Liver (tissue), 9 donors: Measurements from ENCODE around the gene FEM1C. TPM values are rescaled to one million over a fixed set of nuclear protein-coding genes. Genes with fewer than 3 reads are reported as not detected.

Source experiments
- DNase-seq: peaks from one replicate; pipeline ENCODE4 v3.0.0-alpha.2; 2017; ENCODE audit warnings: low spot score
- H3K27ac ChIP-seq, 2 donors: one replicate each; pipeline ENCODE4 v1.7.0; 2013; ENCODE audit warnings: inconsistent platforms in 2 of 2, low read length in 2 of 2, control low read depth in 1 of 2, low read depth in 1 of 2, mild to moderate bottlenecking in 1 of 2
- H3K27me3 ChIP-seq, 4 donors: one replicate each; pipeline versions ENCODE4 v1.6.1 to v1.7.0; 2013; ENCODE audit warnings: low read length in 3 of 4, inconsistent platforms in 1 of 4, mild to moderate bottlenecking in 1 of 4, moderate library complexity in 1 of 4; ENCODE audit not compliant: control insufficient read depth in 4 of 4, insufficient read depth in 4 of 4
- H3K36me3 ChIP-seq, 4 donors: one replicate each; pipeline versions ENCODE4 v1.6.1 to v1.7.0; 2013; ENCODE audit warnings: low read length in 3 of 4, mild to moderate bottlenecking in 3 of 4, low read depth in 1 of 4, moderate library complexity in 1 of 4; ENCODE audit not compliant: control insufficient read depth in 4 of 4, insufficient read depth in 3 of 4
- H3K4me1 ChIP-seq, 4 donors: one replicate each; pipeline versions ENCODE4 v1.6.1 to v1.7.0; 2013; ENCODE audit warnings: low read length in 3 of 4, mild to moderate bottlenecking in 3 of 4, moderate library complexity in 1 of 4; ENCODE audit not compliant: control insufficient read depth in 4 of 4, insufficient read depth in 4 of 4
- H3K4me3 ChIP-seq, 3 donors: one replicate each; pipeline versions ENCODE4 v1.6.1 to v1.7.0; 2013; ENCODE audit warnings: low read length in 3 of 3, control low read depth in 1 of 3, low read depth in 1 of 3, mild to moderate bottlenecking in 1 of 3
- H3K9ac ChIP-seq, 2 donors: one replicate each; pipeline ENCODE4 v1.7.0; 2013; ENCODE audit warnings: low read length in 2 of 2, mild to moderate bottlenecking in 2 of 2, moderate library complexity in 2 of 2, control low read depth in 1 of 2, low read depth in 1 of 2
- H3K9me3 ChIP-seq, 4 donors: one replicate each; pipeline versions ENCODE4 v1.6.1 to v1.7.0; 2013; ENCODE audit warnings: low read length in 3 of 4; ENCODE audit not compliant: control insufficient read depth in 4 of 4
- ATF3 ChIP-seq: IDR thresholded peaks from 2 replicates; pipeline ENCODE4 v1.6.1; 2016; ENCODE audit warnings: antibody characterized with exemption
- CTCF ChIP-seq: fragments of 150-350 bp; IDR thresholded peaks from 2 replicates; pipeline ENCODE4 v1.5.1; 2017; ENCODE audit warnings: improper control_type of control experiment, low read depth, low read length; ENCODE audit not compliant: missing input control
- EGR1 ChIP-seq, 2 donors: IDR thresholded peaks; 2 replicates each; pipeline ENCODE4 v1.6.1; 2016 to 2018; ENCODE audit warnings: antibody characterized with exemption in 2 of 2, low read depth in 2 of 2
- FOXA1 ChIP-seq: IDR thresholded peaks from 2 replicates; pipeline ENCODE4 v1.6.1; 2016; ENCODE audit warnings: antibody characterized with exemption
- FOXA2 ChIP-seq: IDR thresholded peaks from 2 replicates; pipeline ENCODE4 v1.6.1; 2016; ENCODE audit warnings: antibody characterized with exemption
- GABPA ChIP-seq, 2 donors: IDR thresholded peaks in 1 of 2; conservative IDR thresholded peaks in 1 of 2; 2 replicates each; pipeline ENCODE4 v1.6.1; 2016; ENCODE audit warnings: antibody characterized with exemption in 2 of 2, mild to moderate bottlenecking in 1 of 2, moderate library complexity in 1 of 2
- HNF4A ChIP-seq, 2 donors: conservative IDR thresholded peaks; 2 replicates each; pipeline ENCODE4 v1.6.1; 2016; ENCODE audit warnings: antibody characterized with exemption in 2 of 2, mild to moderate bottlenecking in 2 of 2
- HNF4G ChIP-seq: IDR thresholded peaks from 2 replicates; pipeline ENCODE4 v1.6.1; 2016; ENCODE audit warnings: antibody characterized with exemption
- JUND ChIP-seq, 2 donors: IDR thresholded peaks; 2 replicates each; pipeline ENCODE4 v1.6.1; 2016; ENCODE audit warnings: antibody characterized with exemption in 2 of 2
- MAX ChIP-seq: IDR thresholded peaks from 2 replicates; pipeline ENCODE4 v1.6.1; 2016; ENCODE audit warnings: antibody characterized with exemption
- NR2F2 ChIP-seq: IDR thresholded peaks from 2 replicates; pipeline ENCODE4 v1.6.1; 2016; ENCODE audit warnings: antibody characterized with exemption
- RAD21 ChIP-seq, 2 donors: IDR thresholded peaks; 2 replicates each; pipeline ENCODE4 v1.6.1; 2016; ENCODE audit warnings: antibody characterized with exemption in 2 of 2, mild to moderate bottlenecking in 2 of 2
- REST ChIP-seq: IDR thresholded peaks from 2 replicates; pipeline ENCODE4 v1.6.1; 2016; ENCODE audit warnings: antibody characterized with exemption, mild to moderate bottlenecking
- RXRA ChIP-seq, 2 donors: IDR thresholded peaks; 2 replicates each; pipeline ENCODE4 v1.6.1; 2017 to 2018; ENCODE audit warnings: antibody characterized with exemption in 2 of 2, mild to moderate bottlenecking in 1 of 2
- SP1 ChIP-seq: IDR thresholded peaks from 2 replicates; pipeline ENCODE4 v1.6.1; 2018; ENCODE audit warnings: antibody characterized with exemption, mild to moderate bottlenecking
- TAF1 ChIP-seq: conservative IDR thresholded peaks from 2 replicates; pipeline ENCODE4 v1.6.1; 2016; ENCODE audit warnings: antibody characterized with exemption, mild to moderate bottlenecking
- YY1 ChIP-seq: IDR thresholded peaks from 2 replicates; pipeline ENCODE4 v1.6.1; 2016; ENCODE audit warnings: antibody characterized with exemption, mild to moderate bottlenecking
- ZBTB33 ChIP-seq: IDR thresholded peaks from 2 replicates; pipeline ENCODE4 v1.6.1; 2016; ENCODE audit warnings: antibody characterized with exemption
- WGBS: extraction: QIAGEN DNeasy Blood & Tissue Kit; methylation state at CpG from one replicate; pipeline ENCODE4 v1.1.7; 2013; 5-methylcytosine and 5-hydroxymethylcytosine counted together
- polyA plus RNA-seq, 2 donors: library from polyadenylated mRNA; stranded (reverse) in 1 of 2; unstranded in 1 of 2; fragments of 200-250 nt in 1 of 2; fragments of >200 nt in 1 of 2; fragmentation: Nextera tagmentation in 1 of 2; extraction: Ambion mirVana in 1 of 2; gene quantifications; one replicate each; pipeline versions ENCODE4 v1.2.1 to v1.2.3, GENCODE V29; 2013 to 2015
- total RNA-seq, 2 donors: library from RNA; depleted of rRNA; stranded (reverse); fragments of >200 nt; gene quantifications; one replicate each; pipeline ENCODE4 v1.2.3, GENCODE V29; 2014
- donor health status: healthy.
- donor health status: healthy.
- donor health status: healthy.
- donor health status: healthy.
- donor health status: healthy.

The FEM1C gene
- total and polyA plus RNA-seq, 4 donors = 3.4 to 14.3 (median 8.8) TPM

- no peaks in the 10 kb centered on the region for H3K9me3 ChIP-seq
- no peak for DNase-seq
- peaks cover 0 to 3% (median 0%) of the 10 kb centered on the region in 4 donors for H3K36me3 ChIP-seq
- WGBS = 60% methylated on average over 2 of the region's 2 CpGs
- TF ChIP-seq REST (no peak), YY1 (no peak), FOXA1 (no peak), FOXA2 (no peak), ATF3 (no peak), NR2F2 (no peak), MAX (no peak), GABPA (IDR thresholded peaks at IDR 0.05 in 1 of 2, conservative IDR thresholded peaks at IDR 0.05 in 1 of 2) (no peak), RAD21 (IDR thresholded peaks at IDR 0.05) (no peak), HNF4A (conservative IDR thresholded peaks at IDR 0.05) (no peak), CTCF (no peak), ZBTB33 (no peak), TAF1 (no peak), HNF4G (no peak), SP1 (no peak), EGR1 (IDR thresholded peaks at IDR 0.05; ENCODE audit: low read depth in 2 of 2) (no peak), RXRA (IDR thresholded peaks at IDR 0.05) (no peak), JUND (IDR thresholded peaks at IDR 0.05) (no peak)
- H3K9ac ChIP-seq = no peak overlapping the region
- H3K4me3 ChIP-seq = no peak overlapping the region
- no peak overlapping the region for H3K27ac ChIP-seq
- H3K4me1 ChIP-seq = no peaks in the 10 kb centered on the region
- H3K27me3 ChIP-seq = no peaks in the 10 kb centered on the region
Measured at GRCh38 chr5:115577329-115577728, 32.8 kb upstream of the FEM1C start.
